ENCODE measurements around the gene NUDT21. TPM values are rescaled to one million over a fixed set of nuclear protein-coding genes. Genes with fewer than 3 reads are reported as not detected.

The NUDT21 gene
- total RNA-seq, 1 donor from 2014 or later = 126 TPM

DNA sequence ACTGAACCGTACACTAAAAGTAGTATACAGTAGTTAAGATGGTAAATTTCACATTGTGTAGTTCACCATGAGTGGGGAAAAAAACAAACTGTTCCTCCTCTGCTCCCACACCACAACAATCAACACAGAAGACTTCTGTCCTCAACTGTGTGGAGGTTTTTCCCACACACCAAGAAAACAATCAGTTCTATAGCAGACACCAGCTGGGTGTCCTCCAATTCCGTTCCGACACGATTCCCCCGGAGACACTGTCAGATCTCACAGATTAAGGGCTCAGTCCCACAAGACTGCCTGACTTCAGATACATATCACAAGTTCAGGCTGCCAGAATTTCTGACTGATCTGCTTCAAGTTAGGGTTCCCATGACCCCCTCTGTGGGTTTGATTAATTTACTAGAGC lies 36.9 kb upstream of the NUDT21 start:
- peaks cover 9% of the 10 kb centered on the region for H3K36me3 Mint-ChIP-seq (ENCODE audit: low read depth, unreplicated experiment)
- no peak overlapping the region for H3K27ac Mint-ChIP-seq (ENCODE audit: unreplicated experiment)
- DNase-seq (ENCODE audit: low spot score) = no peak
- no peak overlapping the region for H3K4me3 Mint-ChIP-seq (ENCODE audit: unreplicated experiment)
- H3K4me1 Mint-ChIP-seq (ENCODE audit: unreplicated experiment) = no peaks in the 10 kb centered on the region
- TF ChIP-seq, protein P1, sequence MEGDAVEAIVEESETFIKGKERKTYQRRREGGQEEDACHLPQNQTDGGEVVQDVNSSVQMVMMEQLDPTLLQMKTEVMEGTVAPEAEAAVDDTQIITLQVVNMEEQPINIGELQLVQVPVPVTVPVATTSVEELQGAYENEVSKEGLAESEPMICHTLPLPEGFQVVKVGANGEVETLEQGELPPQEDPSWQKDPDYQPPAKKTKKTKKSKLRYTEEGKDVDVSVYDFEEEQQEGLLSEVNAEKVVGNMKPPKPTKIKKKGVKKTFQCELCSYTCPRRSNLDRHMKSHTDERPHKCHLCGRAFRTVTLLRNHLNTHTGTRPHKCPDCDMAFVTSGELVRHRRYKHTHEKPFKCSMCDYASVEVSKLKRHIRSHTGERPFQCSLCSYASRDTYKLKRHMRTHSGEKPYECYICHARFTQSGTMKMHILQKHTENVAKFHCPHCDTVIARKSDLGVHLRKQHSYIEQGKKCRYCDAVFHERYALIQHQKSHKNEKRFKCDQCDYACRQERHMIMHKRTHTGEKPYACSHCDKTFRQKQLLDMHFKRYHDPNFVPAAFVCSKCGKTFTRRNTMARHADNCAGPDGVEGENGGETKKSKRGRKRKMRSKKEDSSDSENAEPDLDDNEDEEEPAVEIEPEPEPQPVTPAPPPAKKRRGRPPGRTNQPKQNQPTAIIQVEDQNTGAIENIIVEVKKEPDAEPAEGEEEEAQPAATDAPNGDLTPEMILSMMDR (IDR thresholded peaks at IDR 0.05; ENCODE audit: unreplicated experiment) = no peak
- no peaks in the 10 kb centered on the region for H3K27me3 Mint-ChIP-seq (ENCODE audit: unreplicated experiment)
- no peaks in the 10 kb centered on the region for H3K9me3 Mint-ChIP-seq (ENCODE audit: unreplicated experiment)

DNA sequence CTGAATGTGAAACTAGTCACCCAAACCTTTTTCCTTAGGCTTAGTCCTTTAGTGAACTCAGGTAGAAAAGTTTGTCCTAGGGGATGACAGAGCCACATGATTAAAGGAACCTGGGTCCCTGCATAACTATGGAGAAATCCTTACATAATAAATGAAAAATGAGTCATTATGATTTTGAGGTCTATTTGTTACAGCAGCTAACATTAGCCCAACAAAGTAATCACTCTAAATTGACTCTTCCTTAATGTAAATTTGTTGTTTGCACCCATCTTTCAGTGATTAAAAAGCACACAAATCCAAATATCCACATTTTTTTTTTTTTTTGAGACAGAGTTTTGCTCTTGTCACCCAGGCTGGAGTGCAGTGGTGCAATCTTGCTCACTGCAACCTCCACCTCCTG lies 32.3 kb upstream of the NUDT21 start:
- H3K36me3 Mint-ChIP-seq (ENCODE audit: low read depth, unreplicated experiment) = peaks cover 9% of the 10 kb centered on the region
- peaks cover 1% of the 10 kb centered on the region for H3K27me3 Mint-ChIP-seq (ENCODE audit: unreplicated experiment)
- TF ChIP-seq, protein P1 (IDR thresholded peaks at IDR 0.05; ENCODE audit: unreplicated experiment) = no peak
- H3K9me3 Mint-ChIP-seq (ENCODE audit: unreplicated experiment) = no peaks in the 10 kb centered on the region
- no peak overlapping the region for H3K27ac Mint-ChIP-seq (ENCODE audit: unreplicated experiment)
- H3K4me1 Mint-ChIP-seq (ENCODE audit: unreplicated experiment) = no peaks in the 10 kb centered on the region
- no peak overlapping the region for H3K4me3 Mint-ChIP-seq (ENCODE audit: unreplicated experiment)
- DNase-seq (ENCODE audit: low spot score) = no peak

DNA sequence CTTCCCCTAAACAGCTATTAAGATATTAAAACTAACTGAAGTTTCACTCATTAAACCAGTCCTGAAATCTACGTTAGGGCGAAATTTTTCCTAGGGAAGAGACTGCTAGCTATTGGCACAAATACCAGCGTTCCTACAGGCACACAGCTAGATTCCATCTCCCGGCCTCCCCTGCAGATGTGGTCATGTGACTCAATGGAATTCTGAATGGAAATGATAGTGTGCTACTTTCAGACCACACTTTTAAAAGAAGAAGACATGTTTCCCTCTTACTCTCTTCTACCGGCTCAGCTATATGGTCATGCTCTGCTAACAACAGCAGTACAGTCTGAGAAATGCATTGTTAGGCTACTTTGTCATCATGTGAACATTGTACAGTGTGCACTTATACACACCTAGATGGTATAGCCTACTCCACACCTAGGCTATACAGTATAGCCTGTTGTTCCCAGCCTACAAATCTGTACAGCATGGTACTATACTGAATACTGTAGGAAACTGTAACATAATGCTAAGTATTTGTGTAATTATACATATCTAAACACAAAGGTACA lies 31.6 kb upstream of the NUDT21 start:
- no peak for DNase-seq (ENCODE audit: low spot score)
- peaks cover 1% of the 10 kb centered on the region for H3K27me3 Mint-ChIP-seq (ENCODE audit: unreplicated experiment)
- no peaks in the 10 kb centered on the region for H3K9me3 Mint-ChIP-seq (ENCODE audit: unreplicated experiment)
- no peak overlapping the region for H3K4me3 Mint-ChIP-seq (ENCODE audit: unreplicated experiment)
- H3K36me3 Mint-ChIP-seq (ENCODE audit: low read depth, unreplicated experiment) = peaks cover 9% of the 10 kb centered on the region
- TF ChIP-seq, protein P1 (IDR thresholded peaks at IDR 0.05; ENCODE audit: unreplicated experiment) = no peak
- no peak overlapping the region for H3K27ac Mint-ChIP-seq (ENCODE audit: unreplicated experiment)
- H3K4me1 Mint-ChIP-seq (ENCODE audit: unreplicated experiment) = no peaks in the 10 kb centered on the region

DNA sequence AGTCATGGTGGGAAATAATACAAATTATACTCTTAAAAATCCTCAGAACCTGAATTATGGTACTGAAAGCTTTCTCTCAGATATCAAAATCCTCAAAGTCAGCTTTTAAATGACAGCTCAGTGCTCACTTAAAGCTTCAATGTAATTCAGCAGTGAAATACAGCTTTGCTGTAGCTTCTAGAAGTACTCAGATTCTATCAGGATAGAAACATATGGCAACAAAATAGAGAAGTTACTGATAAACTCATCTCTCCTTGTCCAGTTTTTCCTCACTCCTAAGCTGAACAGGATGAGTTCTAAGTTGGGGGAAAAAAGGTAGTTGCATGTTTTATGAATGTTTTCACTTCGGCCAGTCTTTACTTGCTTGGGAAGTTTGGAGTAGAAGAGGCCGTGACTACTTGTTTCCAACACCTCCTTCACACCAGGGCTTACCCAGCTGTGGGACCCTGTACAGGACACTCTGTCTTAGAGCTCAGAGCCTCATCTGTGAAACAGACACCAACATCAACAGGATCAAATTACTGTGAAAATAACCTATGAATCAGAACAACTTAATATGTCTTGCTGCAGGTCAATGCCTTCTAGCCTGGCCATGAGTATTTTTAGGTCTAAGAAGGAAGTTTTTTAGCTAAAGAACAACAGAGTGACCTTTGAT lies 30.5 kb upstream of the NUDT21 start:
- peaks cover 11% of the 10 kb centered on the region for H3K36me3 Mint-ChIP-seq (ENCODE audit: low read depth, unreplicated experiment)
- no peak overlapping the region for H3K27ac Mint-ChIP-seq (ENCODE audit: unreplicated experiment)
- no peak overlapping the region for H3K4me3 Mint-ChIP-seq (ENCODE audit: unreplicated experiment)
- TF ChIP-seq, protein P1 (IDR thresholded peaks at IDR 0.05; ENCODE audit: unreplicated experiment) = no peak
- H3K4me1 Mint-ChIP-seq (ENCODE audit: unreplicated experiment) = no peaks in the 10 kb centered on the region
- H3K27me3 Mint-ChIP-seq (ENCODE audit: unreplicated experiment) = peaks cover 1% of the 10 kb centered on the region
- DNase-seq (ENCODE audit: low spot score) = no peak
- H3K9me3 Mint-ChIP-seq (ENCODE audit: unreplicated experiment) = no peaks in the 10 kb centered on the region

DNA sequence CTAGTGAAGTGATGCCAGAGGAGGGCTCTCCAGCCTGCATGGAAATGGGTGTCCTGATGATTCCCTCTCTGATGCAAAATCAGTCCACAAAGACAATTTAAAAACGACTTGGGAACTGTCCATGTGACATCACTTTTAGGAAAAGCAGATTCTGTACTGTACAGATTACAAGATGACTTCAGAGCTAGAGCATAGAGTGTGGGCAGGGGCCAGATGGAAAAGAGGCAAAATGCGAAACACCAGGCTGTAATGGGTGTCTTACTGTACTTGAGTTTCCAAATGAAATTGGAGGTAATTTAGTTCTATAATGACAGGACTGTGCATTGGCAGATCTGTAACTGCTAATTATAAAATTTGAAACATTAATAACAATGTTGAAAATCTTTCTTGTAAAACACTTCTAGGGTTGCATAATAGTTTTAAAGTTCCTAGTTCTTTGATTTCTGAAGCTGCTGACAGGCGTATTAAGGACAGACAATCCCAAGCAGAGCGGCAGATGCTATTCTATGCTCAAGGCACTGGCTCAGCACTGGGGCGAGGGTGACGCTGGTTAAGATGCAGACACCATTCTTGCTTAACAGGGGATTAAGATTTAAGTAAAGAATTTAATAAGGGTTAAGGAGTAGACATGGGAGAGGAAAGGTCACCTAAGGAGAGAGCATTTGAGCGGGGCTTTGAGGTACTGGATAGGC lies 29.8 kb upstream of the NUDT21 start:
- TF ChIP-seq, protein P1 (IDR thresholded peaks at IDR 0.05; ENCODE audit: unreplicated experiment) = no peak
- Mint-ChIP-seq H3K4me1 (ENCODE audit: unreplicated experiment) (no peaks in the 10 kb centered on the region), H3K27me3 (ENCODE audit: unreplicated experiment) (peaks cover 1% of the 10 kb centered on the region), H3K9me3 (ENCODE audit: unreplicated experiment) (no peaks in the 10 kb centered on the region), H3K4me3 (ENCODE audit: unreplicated experiment) (no peak overlapping the region), H3K36me3 (ENCODE audit: low read depth, unreplicated experiment) (peaks cover 15% of the 10 kb centered on the region), H3K27ac (ENCODE audit: unreplicated experiment) (no peak overlapping the region)
- no peak for DNase-seq (ENCODE audit: low spot score)
